ENCODE data around the gene C4orf50.

GRCh38 chr4:5973486-5974220, 44.6 kb downstream of the C4orf50 start:
- TF ChIP-seq MAX (IDR thresholded peaks at IDR 0.05) (no peak), POLR2AphosphoS5 (IDR thresholded peaks at IDR 0.05; ENCODE audit: low read depth, low read length) (no peak)

Measured in H1 (cell line).